NCI-H146 treated with DMSO at 0.1 percent for 48 hours (cell line): ENCODE results near the gene ADAM20.
A peak's percentile ranks its signal among the peaks of the same experiment; 100 is the strongest.
"Not testable (repeated sequence)": the region's sequence is repeated elsewhere in the genome, so short reads cannot be mapped to it uniquely, and the experiment has no call there.

ENCODE experiments used
- DNase-seq: peaks from one replicate; lab custom pipeline; 2025; ENCODE audit not compliant: unreplicated experiment; lab: John Stamatoyannopoulos, UW

The ADAM20 gene

GRCh38 chr14:70534904-70535303 is at the start of gene ADAM20:
TSS of gene ADAM20 (minus strand) at chr14:70535004. CDS start at chr14:70524757, 10,247 bp downstream.
- no peak for DNase-seq

GRCh38 chr14:70576891-70577290 is 42.1 kb upstream of the ADAM20 start:
- DNase-seq: no peak

- DNase-seq: no peak
Observed at GRCh38 chr14:70573050-70573449, 38.2 kb upstream of the ADAM20 start.

- DNase-seq: no peak
Observed at GRCh38 chr14:70571139-70571538, 36.3 kb upstream of the ADAM20 start.

GRCh38 chr14:70567791-70568190 is 33.0 kb upstream of the ADAM20 start:
- peak; percentile 7 for DNase-seq

GRCh38 chr14:70563869-70564268 is 29.1 kb upstream of the ADAM20 start:
- no peak for DNase-seq

GRCh38 chr14:70563417-70563816 is 28.6 kb upstream of the ADAM20 start:
- DNase-seq: no peak

GRCh38 chr14:70558356-70558755 is 23.6 kb upstream of the ADAM20 start:
- no peak for DNase-seq

GRCh38 chr14:70555890-70556289 is 21.1 kb upstream of the ADAM20 start:
- DNase-seq: no peak

GRCh38 chr14:70538087-70538486 is 3.3 kb upstream of the ADAM20 start:
- DNase-seq: no peak

GRCh38 chr14:70536830-70537229 is 2.0 kb upstream of the ADAM20 start:
- no peak for DNase-seq

GRCh38 chr14:70530417-70530816 is 4.4 kb downstream of the ADAM20 start:
- DNase-seq: no peak

GRCh38 chr14:70527501-70528105 is 7.2 kb downstream of the ADAM20 start:
- DNase-seq: peak; percentile 0

GRCh38 chr14:70525691-70526090 is 9.1 kb downstream of the ADAM20 start:
- no peak for DNase-seq

- DNase-seq: no peak
Observed at GRCh38 chr14:70515811-70516210, 19.0 kb downstream of the ADAM20 start.

- no peak for DNase-seq
Observed at GRCh38 chr14:70514168-70515069, 20.4 kb downstream of the ADAM20 start.

- DNase-seq: no peak
Observed at GRCh38 chr14:70498191-70498590, 36.6 kb downstream of the ADAM20 start.

GRCh38 chr14:70489579-70490200 is 45.1 kb downstream of the ADAM20 start:
- DNase-seq: no peak

GRCh38 chr14:70477356-70478105 is 57.3 kb downstream of the ADAM20 start:
- not testable (repeated sequence) for DNase-seq

GRCh38 chr14:70475459-70475858 is 59.3 kb downstream of the ADAM20 start:
- DNase-seq: not testable (repeated sequence)

- DNase-seq: no peak
Observed at GRCh38 chr14:70473825-70474224, 61.0 kb downstream of the ADAM20 start.
